ENCODE measurements around the gene MB21D2.
"Not testable (repeated sequence)": the region's sequence is repeated elsewhere in the genome, so short reads cannot be mapped to it uniquely, and the experiment has no call there.

Gene MB21D2

DNA sequence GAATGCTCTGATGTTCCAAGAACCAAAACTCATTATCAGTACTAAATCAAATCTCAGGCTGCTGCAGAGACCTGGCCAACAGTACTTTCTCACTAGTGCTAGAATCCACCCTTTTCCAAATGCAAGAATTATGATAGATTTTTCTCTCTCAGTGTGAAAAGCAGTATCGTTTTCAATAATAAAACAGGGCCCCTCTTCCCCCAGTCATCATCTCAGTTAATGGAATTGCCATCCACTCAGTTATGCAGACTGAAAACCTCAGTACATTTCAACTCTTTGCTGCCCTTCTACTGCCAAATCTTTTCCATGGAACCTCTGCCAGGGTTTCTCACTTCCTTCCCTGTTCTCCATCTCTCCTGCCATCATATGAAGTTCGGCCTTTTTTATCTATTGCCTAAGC lies 117.9 kb downstream of the MB21D2 start:
- no peak for DNase-seq

DNA sequence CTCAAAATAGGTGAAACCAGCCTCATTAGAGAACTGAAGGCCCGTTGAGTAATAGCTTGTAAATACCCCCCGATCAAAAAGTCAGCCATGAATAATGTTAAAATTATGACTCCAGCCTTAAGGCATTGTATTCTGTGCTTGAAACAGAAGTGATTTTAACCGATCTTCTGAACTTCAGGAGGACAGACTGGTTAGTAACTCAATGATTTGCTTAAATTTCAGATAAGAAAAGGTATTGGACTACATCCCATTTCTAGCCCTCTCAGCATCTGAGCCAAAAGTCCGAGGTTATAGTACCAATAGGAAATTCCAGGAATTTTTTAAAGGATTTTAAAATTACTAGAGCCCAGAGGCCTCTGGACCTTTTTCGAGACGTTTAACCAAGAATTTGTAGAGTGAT lies 122.6 kb downstream of the MB21D2 start:
- no peak for DNase-seq

- DNase-seq: no peak
These were observed 123.4 kb downstream of the MB21D2 start for GRCh38 chr3:192794216-192794615.

- not testable (repeated sequence) for DNase-seq
These were observed 128.7 kb downstream of the MB21D2 start for GRCh38 chr3:192788816-192789515.

- DNase-seq: no peak
These were observed 139.1 kb downstream of the MB21D2 start for GRCh38 chr3:192778508-192778907.

- DNase-seq: not testable (repeated sequence)
These were observed 143.3 kb downstream of the MB21D2 start for GRCh38 chr3:192774341-192774740.

- DNase-seq: no peak
These were observed 145.3 kb downstream of the MB21D2 start for GRCh38 chr3:192772240-192772894.

DNA sequence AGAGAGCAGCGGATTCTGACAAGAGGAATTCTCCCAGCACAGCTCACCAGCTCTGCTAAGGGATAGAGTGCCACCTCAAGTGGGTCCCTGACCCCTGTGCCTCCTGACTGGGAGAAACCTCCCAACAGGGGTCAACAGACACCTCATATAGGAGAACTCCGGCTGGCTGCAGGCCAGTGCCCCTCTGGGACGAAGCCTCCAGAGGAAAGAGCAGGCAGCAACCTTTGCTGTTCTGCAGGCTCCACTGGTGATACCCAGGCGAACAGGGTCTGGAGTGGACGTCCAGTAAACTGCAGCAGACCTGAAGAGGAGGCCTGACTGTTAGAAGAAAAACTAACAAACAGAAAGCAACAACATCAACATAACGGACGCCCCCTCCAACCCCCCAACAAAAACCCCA lies 159.0 kb downstream of the MB21D2 start:
- DNase-seq: no peak

GRCh38 chr3:192751148-192751547 lies 166.5 kb downstream of the MB21D2 start:
- no peak for DNase-seq

- DNase-seq: no peak
These were observed 167.5 kb downstream of the MB21D2 start for GRCh38 chr3:192750201-192750600.

DNA sequence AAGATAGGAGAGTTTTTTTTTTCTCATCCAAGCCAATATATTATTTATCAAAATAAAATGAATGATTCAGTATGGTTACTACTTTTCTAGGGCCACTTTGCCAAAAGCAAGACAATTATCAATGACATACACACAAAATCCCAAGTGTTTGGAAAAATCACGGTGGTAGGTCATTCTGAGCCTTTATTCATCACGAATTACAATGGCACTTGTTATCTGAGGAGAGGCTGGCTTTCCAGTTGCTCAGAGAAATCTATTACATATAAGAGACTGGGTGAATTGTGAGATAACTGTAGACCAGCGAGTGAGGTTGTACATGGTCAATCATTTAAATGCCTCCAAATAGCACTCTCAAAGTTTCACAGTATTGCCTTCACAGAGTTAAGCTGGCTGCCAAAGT lies 169.9 kb downstream of the MB21D2 start:
- DNase-seq: no peak

DNA sequence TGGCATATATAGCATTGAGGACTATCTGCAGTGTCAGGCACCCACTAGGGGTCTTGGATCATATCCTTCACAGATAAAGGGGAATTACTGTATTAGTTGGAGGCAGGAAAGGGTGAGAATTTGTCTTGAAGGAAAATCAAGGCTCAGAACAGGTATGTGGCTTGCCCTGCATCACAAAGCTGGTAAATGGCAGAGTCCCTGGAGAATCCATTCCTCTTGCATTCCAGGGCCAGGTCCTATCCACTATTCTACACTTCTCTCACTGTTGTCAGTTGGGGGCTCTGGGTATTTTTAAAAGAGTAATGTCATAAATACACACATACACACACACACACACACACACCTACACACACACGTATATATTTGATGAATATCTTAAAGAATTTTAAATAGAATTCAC lies 170.5 kb downstream of the MB21D2 start:
- DNase-seq: no peak

Measured in activated CD4-positive, alpha-beta T cell treated with anti-CD3 and anti-CD28 coated beads for 1 hour (primary cell).